ENCODE results near the gene WIZ.
"Not testable (repeated sequence)": the region's sequence is repeated elsewhere in the genome, so short reads cannot be mapped to it uniquely, and the experiment has no call there.

Gene WIZ

GRCh38 chr19:15404097-15404779 lies 45.5 kb downstream of the WIZ start:
- no peak for DNase-seq (ENCODE audit: low spot score)

- DNase-seq (ENCODE audit: low spot score) = no peak
Measured at GRCh38 chr19:15403151-15403531, 46.6 kb downstream of the WIZ start.

- no peak for DNase-seq (ENCODE audit: low spot score)
Measured at GRCh38 chr19:15402411-15403150, 47.2 kb downstream of the WIZ start.

GRCh38 chr19:15401397-15401710 lies 48.4 kb downstream of the WIZ start:
- no peak for DNase-seq (ENCODE audit: low spot score)

GRCh38 chr19:15400521-15401396 lies 49.0 kb downstream of the WIZ start:
- no peak for DNase-seq (ENCODE audit: low spot score)

- DNase-seq (ENCODE audit: low spot score) = no peak
Measured at GRCh38 chr19:15399635-15400034, 50.1 kb downstream of the WIZ start.

GRCh38 chr19:15399234-15399515 lies 50.6 kb downstream of the WIZ start:
- no peak for DNase-seq (ENCODE audit: low spot score)

- DNase-seq (ENCODE audit: low spot score) = no peak
Measured at GRCh38 chr19:15398501-15399233, 51.1 kb downstream of the WIZ start.

- DNase-seq (ENCODE audit: low spot score) = no peak
Measured at GRCh38 chr19:15397782-15398181, 52.0 kb downstream of the WIZ start.

- no peak for DNase-seq (ENCODE audit: low spot score)
Measured at GRCh38 chr19:15397236-15397635, 52.5 kb downstream of the WIZ start.

- no peak for DNase-seq (ENCODE audit: low spot score)
Measured at GRCh38 chr19:15396436-15396835, 53.3 kb downstream of the WIZ start.

GRCh38 chr19:15395251-15395650 lies 54.5 kb downstream of the WIZ start:
- not testable (repeated sequence) for DNase-seq (ENCODE audit: low spot score)

- DNase-seq (ENCODE audit: low spot score) = no peak
Measured at GRCh38 chr19:15394426-15394825, 55.3 kb downstream of the WIZ start.

- no peak for DNase-seq (ENCODE audit: low spot score)
Measured at GRCh38 chr19:15393963-15394362, 55.8 kb downstream of the WIZ start.

GRCh38 chr19:15390814-15391213 lies 58.9 kb downstream of the WIZ start:
- DNase-seq (ENCODE audit: low spot score) = no peak

- no peak for DNase-seq (ENCODE audit: low spot score)
Measured at GRCh38 chr19:15381864-15382263, 67.9 kb downstream of the WIZ start.

- no peak for DNase-seq (ENCODE audit: low spot score)
Measured at GRCh38 chr19:15381429-15381828, 68.3 kb downstream of the WIZ start.

GRCh38 chr19:15379999-15380647 lies 69.6 kb downstream of the WIZ start:
- DNase-seq (ENCODE audit: low spot score) = peak; percentile 76

GRCh38 chr19:15379083-15379998 lies 70.4 kb downstream of the WIZ start, which contains the start of gene AKAP8:
AKAP8 (minus strand) TSS chr19:15379787; CDS start chr19:15379731, 56 bp downstream.
- DNase-seq (ENCODE audit: low spot score) = peak; percentile 97

GRCh38 chr19:15378534-15379082 lies 71.1 kb downstream of the WIZ start:
- DNase-seq (ENCODE audit: low spot score) = peak; percentile 73
